GM12874 (cell line): ENCODE results near the gene TYK2.
A peak's percentile ranks its signal among the peaks of the same experiment; 100 is the strongest.

Experiments used
- CTCF ChIP-seq: IDR thresholded peaks from 2 replicates; pipeline ENCODE4 v1.5.1; 2011; ENCODE audit warnings: low read depth, mild to moderate bottlenecking, control low read depth, low read length, moderate library complexity; ENCODE audit not compliant: insufficient read depth

Gene TYK2

GRCh38 chr19:10420444-10421239 lies 40.3 kb upstream of the TYK2 start, which contains the start of gene PDE4A:
Gene PDE4A, plus strand, starts transcription at chr19:10420538. Its CDS starts 227 bp downstream, at chr19:10420765.
- TF ChIP-seq CTCF: peak; percentile 71

DNA sequence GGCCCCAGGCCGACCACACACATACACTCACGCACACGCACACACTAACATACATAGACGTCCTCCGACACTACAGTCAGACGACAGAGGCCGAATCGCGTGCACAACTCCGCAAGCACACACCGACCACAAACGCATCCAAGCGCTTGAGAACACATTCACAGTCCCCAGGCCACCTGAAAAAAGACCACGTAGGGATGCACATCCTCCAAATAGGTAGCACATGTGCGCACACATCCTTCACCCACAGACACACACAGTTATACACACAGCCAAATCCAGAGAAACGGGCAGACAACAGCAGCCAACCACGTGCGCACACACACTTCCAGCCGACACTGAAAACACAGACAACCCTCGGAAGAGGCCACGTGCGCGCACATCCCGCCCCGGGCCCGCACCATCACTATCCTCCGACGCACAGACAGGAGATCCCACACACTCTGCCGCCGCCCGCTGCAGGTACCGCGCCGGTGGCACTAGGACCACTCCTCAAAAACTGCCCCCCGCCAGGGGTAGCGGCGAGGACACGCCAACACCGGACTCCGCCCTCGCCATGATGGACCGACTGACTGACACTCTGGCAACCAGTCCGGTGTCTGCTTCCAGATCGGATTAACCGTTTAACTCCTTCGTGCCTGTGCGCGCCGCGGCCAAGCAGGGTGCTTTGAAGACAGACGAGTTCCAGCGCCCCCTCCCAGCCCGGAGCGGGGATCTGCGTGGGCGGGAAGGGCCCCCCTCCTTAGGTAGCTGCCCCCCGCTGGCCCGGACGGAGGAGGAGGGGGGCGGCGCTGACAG lies 39.5 kb upstream of the TYK2 start:
- TF ChIP-seq CTCF: no peak

DNA sequence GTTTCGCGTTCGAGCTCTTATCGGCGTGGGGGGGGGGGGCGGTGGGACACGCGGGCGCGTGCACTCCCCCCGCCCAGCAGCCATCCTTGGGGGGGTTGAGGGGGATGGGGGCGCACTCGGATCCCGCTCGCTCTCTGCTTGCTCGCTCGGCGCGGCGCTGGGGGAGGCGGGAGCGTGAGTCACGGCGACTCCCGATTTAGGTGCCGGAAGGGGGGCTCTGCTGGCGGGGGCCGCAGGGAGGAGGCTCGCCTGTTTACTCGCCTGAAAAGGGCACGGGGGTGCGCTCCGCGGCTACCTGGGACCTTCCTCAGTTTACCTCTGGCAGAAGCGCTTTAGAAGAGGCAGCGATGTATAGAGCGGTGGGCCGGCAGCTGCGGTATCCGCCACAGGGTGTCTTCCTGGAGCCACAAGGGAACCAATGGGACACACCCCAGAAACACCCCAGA lies 38.9 kb upstream of the TYK2 start:
- TF ChIP-seq CTCF: no peak

DNA sequence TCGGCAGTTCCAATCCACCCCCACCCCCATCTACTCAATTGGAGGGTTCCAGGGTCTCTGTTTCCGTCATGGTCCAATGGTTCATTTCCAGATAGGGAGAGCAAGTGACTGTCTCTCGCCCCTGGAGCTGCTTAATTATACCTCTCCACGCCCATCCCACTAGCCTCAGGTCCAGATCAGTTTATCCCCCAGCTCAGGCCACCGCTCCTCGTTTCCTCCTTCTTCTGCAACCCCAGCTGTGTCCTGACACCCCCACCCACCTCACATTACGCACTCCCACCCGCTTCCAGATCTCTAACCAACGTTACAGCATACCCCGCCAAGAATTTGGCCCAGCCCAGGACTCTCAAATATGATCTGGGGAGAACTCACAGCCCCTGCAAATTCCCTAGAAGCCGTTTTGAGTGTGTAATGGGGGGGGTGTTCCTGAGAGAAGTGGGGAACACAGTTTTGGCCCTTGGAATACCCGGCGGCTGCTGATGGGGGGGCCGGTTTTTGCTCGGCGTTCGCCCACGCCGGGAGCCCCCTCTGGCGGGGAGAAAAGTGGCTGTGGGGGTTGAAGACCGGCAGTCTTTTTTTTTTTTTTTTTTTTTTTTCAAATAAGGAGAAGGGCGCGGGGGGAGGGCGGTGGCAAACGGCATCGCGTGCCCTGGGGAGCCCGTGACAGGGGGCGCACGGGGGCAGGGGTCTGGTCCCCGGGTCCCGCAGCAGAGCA lies 38.3 kb upstream of the TYK2 start:
- TF ChIP-seq CTCF: peak; percentile 8; the same call in 1 of the 2 replicates

DNA sequence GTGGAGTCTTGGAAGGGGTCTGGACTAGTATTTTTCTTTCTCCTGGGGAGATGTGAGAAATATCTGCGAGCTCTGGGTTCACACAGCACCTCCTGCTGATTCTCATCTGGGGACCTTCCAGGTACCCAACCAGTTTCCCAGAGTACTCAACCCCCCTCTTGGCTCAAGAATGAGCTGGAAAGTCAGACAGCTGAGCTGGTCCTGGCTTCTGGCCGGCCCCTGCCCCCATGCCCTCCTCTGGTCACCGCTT lies 37.8 kb upstream of the TYK2 start:
- no peak for TF ChIP-seq CTCF

- TF ChIP-seq CTCF: no peak
Observed at GRCh38 chr19:10417541-10418234, 37.3 kb upstream of the TYK2 start.
